Measurements from ENCODE around the gene MED13L. TPM values are rescaled to one million over a fixed set of nuclear protein-coding genes. Genes with fewer than 3 reads are reported as not detected.

MED13L gene
- total RNA-seq, 1 donor from 2014 or later: 141 TPM

- Mint-ChIP-seq H3K27ac (no peak overlapping the region), H3K4me3 (ENCODE audit: low read depth) (no peak overlapping the region), H3K4me1 (ENCODE audit: low read depth) (peaks cover 4% of the 10 kb centered on the region), H3K27me3 (no peaks in the 10 kb centered on the region), H3K36me3 (ENCODE audit: insufficient read depth) (peaks cover 3% of the 10 kb centered on the region), H3K9me3 (ENCODE audit: low read depth) (peaks cover 12% of the 10 kb centered on the region)
- DNase-seq (ENCODE audit: low spot score, unreplicated experiment): no peak
- TF ChIP-seq, protein P1, sequence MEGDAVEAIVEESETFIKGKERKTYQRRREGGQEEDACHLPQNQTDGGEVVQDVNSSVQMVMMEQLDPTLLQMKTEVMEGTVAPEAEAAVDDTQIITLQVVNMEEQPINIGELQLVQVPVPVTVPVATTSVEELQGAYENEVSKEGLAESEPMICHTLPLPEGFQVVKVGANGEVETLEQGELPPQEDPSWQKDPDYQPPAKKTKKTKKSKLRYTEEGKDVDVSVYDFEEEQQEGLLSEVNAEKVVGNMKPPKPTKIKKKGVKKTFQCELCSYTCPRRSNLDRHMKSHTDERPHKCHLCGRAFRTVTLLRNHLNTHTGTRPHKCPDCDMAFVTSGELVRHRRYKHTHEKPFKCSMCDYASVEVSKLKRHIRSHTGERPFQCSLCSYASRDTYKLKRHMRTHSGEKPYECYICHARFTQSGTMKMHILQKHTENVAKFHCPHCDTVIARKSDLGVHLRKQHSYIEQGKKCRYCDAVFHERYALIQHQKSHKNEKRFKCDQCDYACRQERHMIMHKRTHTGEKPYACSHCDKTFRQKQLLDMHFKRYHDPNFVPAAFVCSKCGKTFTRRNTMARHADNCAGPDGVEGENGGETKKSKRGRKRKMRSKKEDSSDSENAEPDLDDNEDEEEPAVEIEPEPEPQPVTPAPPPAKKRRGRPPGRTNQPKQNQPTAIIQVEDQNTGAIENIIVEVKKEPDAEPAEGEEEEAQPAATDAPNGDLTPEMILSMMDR (IDR thresholded peaks at IDR 0.05; ENCODE audit: unreplicated experiment): no peak
Measured at GRCh38 chr12:115938794-115939377, 338.6 kb downstream of the MED13L start.

- Mint-ChIP-seq H3K27ac (no peak overlapping the region), H3K9me3 (ENCODE audit: low read depth) (peaks cover 12% of the 10 kb centered on the region), H3K36me3 (ENCODE audit: insufficient read depth) (peaks cover 3% of the 10 kb centered on the region), H3K4me3 (ENCODE audit: low read depth) (no peak overlapping the region), H3K27me3 (no peaks in the 10 kb centered on the region), H3K4me1 (ENCODE audit: low read depth) (no peaks in the 10 kb centered on the region)
- DNase-seq (ENCODE audit: low spot score, unreplicated experiment): no peak
- TF ChIP-seq, protein P1 (IDR thresholded peaks at IDR 0.05; ENCODE audit: unreplicated experiment): no peak
Measured at GRCh38 chr12:115936997-115937916, 340.2 kb downstream of the MED13L start.

- TF ChIP-seq, protein P1 (IDR thresholded peaks at IDR 0.05; ENCODE audit: unreplicated experiment): no peak
- H3K36me3 Mint-ChIP-seq (ENCODE audit: insufficient read depth): peaks cover 3% of the 10 kb centered on the region
- peaks cover 5% of the 10 kb centered on the region for H3K27me3 Mint-ChIP-seq
- peaks cover 12% of the 10 kb centered on the region for H3K9me3 Mint-ChIP-seq (ENCODE audit: low read depth)
- no peak for DNase-seq (ENCODE audit: low spot score, unreplicated experiment)
- H3K4me3 Mint-ChIP-seq (ENCODE audit: low read depth): no peak overlapping the region
- no peak overlapping the region for H3K27ac Mint-ChIP-seq
- no peaks in the 10 kb centered on the region for H3K4me1 Mint-ChIP-seq (ENCODE audit: low read depth)
Measured at GRCh38 chr12:115934877-115935276, 342.6 kb downstream of the MED13L start.

GRCh38 chr12:115934046-115934445, 343.4 kb downstream of the MED13L start:
- H3K27me3 Mint-ChIP-seq: peaks cover 5% of the 10 kb centered on the region
- H3K4me1 Mint-ChIP-seq (ENCODE audit: low read depth): no peaks in the 10 kb centered on the region
- H3K27ac Mint-ChIP-seq: no peak overlapping the region
- peaks cover 2% of the 10 kb centered on the region for H3K36me3 Mint-ChIP-seq (ENCODE audit: insufficient read depth)
- H3K9me3 Mint-ChIP-seq (ENCODE audit: low read depth): peaks cover 9% of the 10 kb centered on the region
- DNase-seq (ENCODE audit: low spot score, unreplicated experiment): no peak
- no peak overlapping the region for H3K4me3 Mint-ChIP-seq (ENCODE audit: low read depth)
- TF ChIP-seq, protein P1 (IDR thresholded peaks at IDR 0.05; ENCODE audit: unreplicated experiment): no peak

DNA sequence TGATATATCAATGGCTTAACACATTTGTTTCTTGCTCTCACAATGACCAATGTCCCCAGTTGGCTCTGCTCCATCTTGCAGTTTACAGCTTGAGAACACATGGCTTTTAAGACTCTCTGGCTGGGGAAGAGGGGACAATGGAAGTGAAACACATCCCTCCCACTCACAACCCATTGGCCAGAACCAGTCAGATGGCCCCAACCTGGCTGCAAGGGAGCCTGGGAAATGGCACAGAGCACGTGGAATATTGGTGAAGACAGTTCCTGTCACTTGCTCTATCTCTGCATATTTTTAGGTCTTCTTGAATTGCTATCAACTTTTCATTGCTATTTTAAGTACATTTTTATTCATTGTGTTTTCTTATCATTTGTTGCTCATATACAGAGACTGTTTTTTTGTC, 345.4 kb downstream of the MED13L start:
- no peaks in the 10 kb centered on the region for H3K36me3 Mint-ChIP-seq (ENCODE audit: insufficient read depth)
- H3K27ac Mint-ChIP-seq: no peak overlapping the region
- TF ChIP-seq, protein P1 (IDR thresholded peaks at IDR 0.05; ENCODE audit: unreplicated experiment): no peak
- H3K4me3 Mint-ChIP-seq (ENCODE audit: low read depth): no peak overlapping the region
- no peak for DNase-seq (ENCODE audit: low spot score, unreplicated experiment)
- H3K9me3 Mint-ChIP-seq (ENCODE audit: low read depth): no peaks in the 10 kb centered on the region
- H3K4me1 Mint-ChIP-seq (ENCODE audit: low read depth): no peaks in the 10 kb centered on the region
- peaks cover 5% of the 10 kb centered on the region for H3K27me3 Mint-ChIP-seq
